MM.1S (cell line): Measurements from ENCODE around the gene SOST.

Experiments used
- DNase-seq: peaks from one replicate; pipeline ENCODE4 v3.0.0-alpha.2; 2015
- H2AFZ ChIP-seq: fragments of 300-600 bp; sonication (generic); 2 replicates; pipeline ENCODE4 v1.6.0; 2016; ENCODE audit warnings: antibody characterized with exemption, low read length
- H3F3A ChIP-seq: fragments of 300-600 bp; sonication (generic); 2 replicates; pipeline ENCODE4 v1.6.1; 2016; ENCODE audit warnings: mild to moderate bottlenecking, antibody characterized with exemption, low read length, moderate library complexity, mixed read lengths; ENCODE audit not compliant: insufficient read depth
- H3K27ac ChIP-seq: fragments of 300-600 bp; sonication (generic); 2 replicates; pipeline ENCODE4 v1.5.1; 2016; ENCODE audit warnings: mild to moderate bottlenecking, low read length
- H3K27me3 ChIP-seq: fragments of 300-600 bp; sonication (generic); replicated peaks from 2 replicates; pipeline ENCODE4 v1.6.0; 2016; ENCODE audit warnings: low read length; ENCODE audit not compliant: insufficient read depth
- H3K36me3 ChIP-seq: fragments of 300-600 bp; sonication (generic); replicated peaks from 2 replicates; pipeline ENCODE4 v1.6.1; 2016; ENCODE audit warnings: mild to moderate bottlenecking, low read length, mixed read lengths; ENCODE audit not compliant: insufficient read depth
- H3K4me1 ChIP-seq: fragments of 300-600 bp; sonication (generic); 2 replicates; pipeline ENCODE4 v1.6.1; 2016; ENCODE audit warnings: low read length, mixed read lengths
- H3K4me2 ChIP-seq: fragments of 300-600 bp; sonication (generic); 2 replicates; pipeline ENCODE4 v1.6.0; 2016; ENCODE audit warnings: low read depth, low read length
- H3K4me3 ChIP-seq: fragments of 300-600 bp; sonication (generic); 2 replicates; pipeline ENCODE4 v1.5.1; 2016; ENCODE audit warnings: low read length, mixed read lengths
- H3K79me2 ChIP-seq: fragments of 300-600 bp; sonication (generic); 2 replicates; pipeline ENCODE4 v1.6.1; 2016; ENCODE audit warnings: mixed run types, low read length, mixed read lengths
- H3K9ac ChIP-seq: fragments of 300-600 bp; sonication (generic); 2 replicates; pipeline ENCODE4 v1.6.1; 2016; ENCODE audit warnings: low read length, mixed read lengths
- H3K9me2 ChIP-seq: fragments of 300-600 bp; sonication (generic); replicated peaks from 2 replicates; pipeline ENCODE4 v1.6.1; 2016; ENCODE audit warnings: mild to moderate bottlenecking, low read length, mixed read lengths; ENCODE audit not compliant: insufficient read depth
- H3K9me3 ChIP-seq: fragments of 300-600 bp; sonication (generic); replicated peaks from 2 replicates; pipeline ENCODE4 v1.6.1; 2016; ENCODE audit warnings: mild to moderate bottlenecking, low read length, mixed read lengths; ENCODE audit not compliant: insufficient read depth
- H4K20me1 ChIP-seq: fragments of 300-600 bp; sonication (generic); 2 replicates; pipeline ENCODE4 v1.6.1; 2016; ENCODE audit warnings: mild to moderate bottlenecking, low read length, moderate library complexity, mixed read lengths; ENCODE audit not compliant: insufficient read depth
- CTCF ChIP-seq: fragments of 300-600 bp; sonication (generic); IDR thresholded peaks from 2 replicates; pipeline ENCODE4 v1.5.1; 2016; ENCODE audit warnings: antibody characterized with exemption, low read length, mixed read lengths
- EZH2 ChIP-seq: fragments of 300-600 bp; sonication (generic); optimal IDR thresholded peaks from 2 replicates; pipeline ENCODE3; 2017; ENCODE audit warnings: low read depth, mild to moderate bottlenecking, antibody characterized with exemption, low read length, mixed read lengths
- EZH2phosphoT487 ChIP-seq: fragments of 300-600 bp; sonication (generic); IDR thresholded peaks from 2 replicates; pipeline ENCODE4 v1.6.1; 2018; ENCODE audit warnings: antibody characterized with exemption, low read length

Gene SOST

GRCh38 chr17:43737722-43738121, 20.9 kb downstream of the SOST start:
- Histone ChIP-seq H4K20me1 (no peaks in the 10 kb centered on the region), H3K79me2 (no peaks in the 10 kb centered on the region), H3K36me3 (no peaks in the 10 kb centered on the region), H3K27ac (no peak overlapping the region), H3K9ac (no peak overlapping the region), H3K4me1 (no peaks in the 10 kb centered on the region), H3F3A (no peaks in the 10 kb centered on the region), H3K9me2 (no peaks in the 10 kb centered on the region), H3K9me3 (no peaks in the 10 kb centered on the region), H2AFZ (no peak overlapping the region), H3K4me3 (no peak overlapping the region), H3K27me3 (peaks cover 44% of the 10 kb centered on the region), H3K4me2 (no peak overlapping the region)
- TF ChIP-seq EZH2phosphoT487 = no peak
- no peak for TF ChIP-seq CTCF
- TF ChIP-seq EZH2 = no peak
- no peak for DNase-seq

GRCh38 chr17:43736389-43736788, 22.2 kb downstream of the SOST start:
- no peak for TF ChIP-seq EZH2
- Histone ChIP-seq H4K20me1 (no peaks in the 10 kb centered on the region), H3K27ac (no peak overlapping the region), H2AFZ (no peak overlapping the region), H3K27me3 (peaks cover 40% of the 10 kb centered on the region), H3K9ac (no peak overlapping the region), H3K9me3 (no peaks in the 10 kb centered on the region), H3F3A (no peaks in the 10 kb centered on the region), H3K4me1 (no peaks in the 10 kb centered on the region), H3K79me2 (no peaks in the 10 kb centered on the region), H3K4me3 (no peak overlapping the region), H3K36me3 (no peaks in the 10 kb centered on the region), H3K9me2 (no peaks in the 10 kb centered on the region), H3K4me2 (no peak overlapping the region)
- DNase-seq = no peak

GRCh38 chr17:43734376-43734775, 24.2 kb downstream of the SOST start:
- Histone ChIP-seq H3K36me3 (no peaks in the 10 kb centered on the region), H3K27me3 (peaks cover 38% of the 10 kb centered on the region; the same call in 1 of the 2 replicates), H3K79me2 (no peaks in the 10 kb centered on the region), H4K20me1 (no peaks in the 10 kb centered on the region), H3K27ac (no peak overlapping the region), H3K4me1 (no peaks in the 10 kb centered on the region), H3F3A (no peaks in the 10 kb centered on the region), H2AFZ (no peak overlapping the region), H3K4me2 (no peak overlapping the region), H3K9me3 (no peaks in the 10 kb centered on the region), H3K9me2 (no peaks in the 10 kb centered on the region), H3K9ac (no peak overlapping the region), H3K4me3 (no peak overlapping the region)
- TF ChIP-seq EZH2phosphoT487 = no peak
- TF ChIP-seq EZH2 = no peak
- no peak for TF ChIP-seq CTCF
- no peak for DNase-seq

- no peak overlapping the region for H3K27ac ChIP-seq
- H3F3A ChIP-seq = no peaks in the 10 kb centered on the region
- H3K4me1 ChIP-seq = no peaks in the 10 kb centered on the region
- no peak overlapping the region for H3K4me3 ChIP-seq
- no peaks in the 10 kb centered on the region for H3K9me3 ChIP-seq
- no peak overlapping the region for H2AFZ ChIP-seq
- no peaks in the 10 kb centered on the region for H3K36me3 ChIP-seq
- peaks cover 38% of the 10 kb centered on the region; the same call in 1 of the 2 replicates for H3K27me3 ChIP-seq
- no peak for DNase-seq
- no peak for TF ChIP-seq EZH2
- TF ChIP-seq CTCF = no peak
- TF ChIP-seq EZH2phosphoT487 = no peak
- H3K4me2 ChIP-seq = no peak overlapping the region
- H3K9ac ChIP-seq = no peak overlapping the region
- no peaks in the 10 kb centered on the region for H4K20me1 ChIP-seq
- H3K79me2 ChIP-seq = no peaks in the 10 kb centered on the region
- H3K9me2 ChIP-seq = no peaks in the 10 kb centered on the region
Observed at GRCh38 chr17:43733956-43734355, 24.6 kb downstream of the SOST start.
